ENCODE data around the gene NAIF1.

Gene NAIF1

DNA sequence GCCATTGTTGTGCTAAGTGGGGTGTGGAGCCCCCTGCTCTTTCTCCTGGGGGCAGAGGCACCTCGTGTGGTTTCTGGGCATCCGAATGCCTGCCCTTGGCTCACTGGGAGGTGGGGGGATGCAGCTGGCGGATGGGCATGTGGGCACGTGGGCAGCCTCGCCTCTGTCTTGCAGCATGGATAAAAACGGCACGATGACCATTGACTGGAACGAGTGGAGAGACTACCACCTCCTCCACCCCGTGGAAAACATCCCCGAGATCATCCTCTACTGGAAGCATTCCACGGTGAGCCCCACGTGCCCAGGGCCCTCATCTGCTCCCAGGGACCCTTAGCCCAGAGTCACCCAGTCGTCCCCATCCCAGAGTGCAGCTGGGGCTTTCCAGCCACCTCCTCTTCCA, 35.1 kb upstream of the NAIF1 start:
- DNase-seq, result no peak

GRCh38 chr9:128101690-128102089, 34.6 kb upstream of the NAIF1 start:
- DNase-seq, result no peak

DNA sequence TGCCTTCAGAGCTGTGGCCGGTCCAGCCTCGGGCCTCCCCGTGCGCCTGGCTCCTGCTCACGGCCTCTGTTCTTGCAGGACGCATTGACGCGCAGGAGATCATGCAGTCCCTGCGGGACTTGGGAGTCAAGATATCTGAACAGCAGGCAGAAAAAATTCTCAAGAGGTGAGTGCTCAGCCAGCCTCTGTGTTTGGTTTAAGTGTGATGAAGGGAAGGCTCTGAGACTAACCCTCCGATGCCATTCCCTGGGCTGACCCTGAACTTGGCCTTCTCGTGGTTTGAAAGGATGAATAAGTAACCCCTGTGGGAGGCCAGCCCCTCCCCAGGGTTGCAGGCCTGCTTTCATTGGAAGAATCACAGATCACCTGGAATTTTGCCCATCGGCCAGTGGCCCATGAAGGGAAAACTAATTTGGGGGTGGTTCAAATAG, 34.1 kb upstream of the NAIF1 start:
- no peak for DNase-seq

DNA sequence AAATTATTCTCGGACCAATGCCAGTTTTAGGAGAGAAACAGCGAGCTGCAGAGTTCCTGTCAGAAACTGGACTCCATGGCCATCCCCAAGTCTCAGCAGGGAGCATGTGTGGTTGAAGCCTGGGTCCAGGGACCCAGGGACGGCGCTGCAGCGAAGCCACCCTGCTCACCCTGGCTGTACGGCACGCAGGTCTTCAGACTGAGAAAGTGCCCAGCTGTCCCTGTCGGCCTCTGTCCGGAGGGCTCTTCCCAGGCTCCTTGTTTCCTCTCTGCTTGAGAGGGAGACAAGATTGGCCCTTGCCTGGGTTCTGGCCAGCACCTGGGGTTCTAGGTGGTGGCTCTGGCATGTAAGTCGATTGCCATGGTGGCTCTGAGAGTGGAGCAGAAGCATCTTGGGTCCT, 33.5 kb upstream of the NAIF1 start:
- no peak for DNase-seq

DNA sequence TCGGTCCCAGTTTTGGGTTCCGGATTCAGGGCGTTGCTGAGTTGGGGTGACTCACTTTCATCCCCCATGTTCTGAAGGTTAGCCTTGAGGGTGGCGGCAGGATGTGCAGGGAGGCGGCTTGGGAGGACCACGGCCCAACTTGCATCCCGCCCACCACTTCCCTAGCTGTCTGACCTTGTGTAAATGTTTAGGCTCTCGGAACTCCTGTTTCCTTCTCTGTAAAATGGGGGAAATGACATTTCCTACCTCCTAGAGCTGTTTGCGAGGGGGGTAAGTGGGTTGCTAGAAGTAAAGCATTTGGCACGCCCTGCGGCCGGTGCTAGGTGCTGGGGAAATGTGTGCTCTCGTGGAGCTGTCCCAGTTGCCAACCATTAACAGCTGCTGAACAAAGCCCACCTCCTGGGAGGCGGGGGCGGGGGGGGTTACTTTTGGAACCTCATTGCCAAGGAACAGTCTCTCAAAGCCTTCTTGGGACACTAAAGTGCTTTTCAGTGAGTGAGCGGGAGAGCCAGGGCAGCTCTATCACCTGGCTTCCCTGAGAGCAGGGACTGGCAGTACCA, 32.9 kb upstream of the NAIF1 start:
- no peak for DNase-seq

- peak; percentile 44 for DNase-seq
Measured at GRCh38 chr9:128099231-128099931, 32.3 kb upstream of the NAIF1 start.

- DNase-seq, result peak; percentile 95
Measured at GRCh38 chr9:128098297-128099230, 31.4 kb upstream of the NAIF1 start.

GRCh38 chr9:128097543-128098296, 30.6 kb upstream of the NAIF1 start:
- DNase-seq, result no peak

DNA sequence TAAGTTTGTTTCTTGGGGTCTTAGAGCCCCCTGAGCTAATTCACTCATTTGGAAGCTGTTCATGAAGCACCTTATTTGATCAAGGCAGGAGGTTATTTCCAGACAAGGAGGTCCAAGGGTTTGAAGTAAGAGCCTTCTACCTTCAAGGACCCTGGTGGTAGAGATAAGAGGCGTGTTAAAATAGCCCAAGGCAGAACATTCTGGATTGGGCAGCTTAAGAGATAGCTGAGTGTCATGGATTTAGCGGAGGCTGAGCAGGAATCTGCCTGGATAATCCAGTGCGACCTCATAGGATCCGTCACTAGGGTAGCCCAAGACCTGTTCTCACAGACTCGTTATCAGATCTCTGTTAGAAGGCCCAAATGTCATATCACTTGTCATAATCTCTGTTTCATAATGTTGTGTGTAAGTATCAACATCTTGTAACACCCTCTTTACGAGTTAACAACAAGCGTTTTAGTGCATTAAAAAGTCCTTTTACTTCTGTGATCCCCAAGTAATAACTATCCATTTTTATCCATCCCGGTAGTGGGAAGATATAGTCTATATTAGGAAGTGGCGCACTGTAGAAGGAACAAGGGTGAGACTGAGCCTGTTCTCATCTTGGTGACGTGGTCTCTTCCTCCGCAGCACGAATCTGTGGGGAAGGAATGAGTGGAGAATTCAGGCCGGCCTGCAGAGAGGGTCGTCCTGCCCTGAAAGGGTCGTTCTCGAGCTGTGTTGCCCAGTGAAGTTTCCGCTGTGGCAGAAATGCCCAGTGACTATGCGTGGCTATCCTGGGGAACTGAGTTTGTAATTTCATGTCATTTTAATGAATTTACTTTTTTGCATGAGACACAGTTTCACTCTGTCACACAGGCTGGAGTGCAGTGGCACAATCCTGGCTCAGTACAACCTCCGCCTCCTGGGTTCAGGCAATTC, 29.8 kb upstream of the NAIF1 start:
- peak; percentile 77 for DNase-seq

- DNase-seq, result peak; percentile 62
Measured at GRCh38 chr9:128094950-128095544, 27.9 kb upstream of the NAIF1 start.

- peak; percentile 84 for DNase-seq
Measured at GRCh38 chr9:128094166-128094949, 27.2 kb upstream of the NAIF1 start.

DNA sequence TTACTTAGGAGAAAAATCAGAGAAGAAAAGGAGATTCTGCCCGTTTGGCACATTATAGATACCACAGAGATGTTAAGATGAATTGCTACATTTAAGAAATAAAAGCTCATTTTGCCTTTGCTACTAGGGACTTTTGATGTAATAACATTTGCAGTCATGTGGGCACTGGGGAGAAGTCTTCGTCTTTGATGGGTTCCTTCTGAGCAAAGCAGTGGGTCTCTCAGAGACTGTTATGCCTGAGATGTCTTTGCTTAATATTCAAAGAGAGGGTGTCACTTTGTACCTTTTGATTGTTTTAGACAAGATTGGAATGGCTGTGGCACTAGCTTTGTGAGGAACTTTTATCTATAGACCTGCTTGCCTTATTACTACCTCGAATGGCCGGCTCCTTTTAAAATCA, 25.9 kb upstream of the NAIF1 start:
- no peak for DNase-seq

DNA sequence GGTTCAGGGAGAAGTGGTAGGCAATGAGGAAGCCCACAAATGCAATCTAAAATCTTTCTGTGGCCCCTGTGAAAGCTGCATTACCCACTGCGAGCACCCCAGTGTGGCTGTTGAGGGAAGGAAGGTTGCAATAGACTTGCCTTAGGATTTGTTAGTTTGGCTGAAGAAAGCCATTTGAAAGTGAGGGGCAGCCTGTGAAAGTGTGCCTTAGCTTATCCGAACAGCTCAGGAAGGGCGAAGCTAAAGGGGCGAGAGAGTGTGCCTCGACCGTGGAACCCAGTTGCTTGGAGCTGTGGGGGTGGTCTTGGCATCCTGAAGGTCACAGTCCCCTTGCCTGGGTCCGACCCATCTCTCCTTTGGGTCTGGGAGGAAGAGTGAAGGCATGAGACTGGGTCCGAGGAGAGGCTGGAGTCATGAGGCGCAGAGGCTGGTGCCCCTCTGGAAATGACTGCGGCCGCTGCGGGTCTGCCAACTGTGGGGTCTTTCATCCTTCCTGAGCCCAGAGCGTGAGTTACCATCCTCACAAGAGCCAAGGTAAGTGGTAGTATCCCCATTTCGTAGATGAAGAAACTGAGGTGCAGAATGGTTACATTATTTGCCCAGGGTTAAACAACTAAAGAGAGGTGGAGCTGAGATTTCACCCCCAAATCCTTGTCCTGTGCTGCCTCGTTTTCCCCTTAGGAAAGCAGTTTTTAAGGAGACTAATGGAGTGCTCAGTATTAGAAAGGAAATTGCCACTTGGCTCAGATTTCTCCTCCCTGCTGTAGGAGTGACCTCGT, 25.3 kb upstream of the NAIF1 start:
- DNase-seq, result no peak

- no peak for DNase-seq
Measured at GRCh38 chr9:128091571-128091970, 24.5 kb upstream of the NAIF1 start.

DNA sequence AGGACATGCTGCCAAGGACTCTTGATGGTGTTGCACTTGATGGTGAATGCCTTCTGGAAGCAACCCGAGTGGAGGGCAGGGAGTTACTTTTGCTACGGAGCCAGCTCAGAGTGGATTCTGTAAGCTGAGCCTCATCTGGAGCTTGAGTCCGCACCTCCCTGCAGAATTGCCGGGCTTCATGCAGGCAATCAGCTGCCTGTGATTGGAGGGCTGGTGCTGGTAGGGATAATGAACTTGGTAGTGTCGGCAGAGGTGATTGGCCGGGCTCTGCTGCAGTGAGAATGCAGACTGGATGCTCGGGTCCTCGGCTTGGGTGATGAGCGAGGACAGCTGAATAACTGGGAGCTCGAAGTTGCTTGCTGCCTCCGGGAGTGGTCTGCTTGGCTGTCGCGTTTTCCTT, 24.0 kb upstream of the NAIF1 start:
- DNase-seq, result peak; percentile 94

GRCh38 chr9:128089299-128089698, 22.2 kb upstream of the NAIF1 start:
- no peak for DNase-seq

DNA sequence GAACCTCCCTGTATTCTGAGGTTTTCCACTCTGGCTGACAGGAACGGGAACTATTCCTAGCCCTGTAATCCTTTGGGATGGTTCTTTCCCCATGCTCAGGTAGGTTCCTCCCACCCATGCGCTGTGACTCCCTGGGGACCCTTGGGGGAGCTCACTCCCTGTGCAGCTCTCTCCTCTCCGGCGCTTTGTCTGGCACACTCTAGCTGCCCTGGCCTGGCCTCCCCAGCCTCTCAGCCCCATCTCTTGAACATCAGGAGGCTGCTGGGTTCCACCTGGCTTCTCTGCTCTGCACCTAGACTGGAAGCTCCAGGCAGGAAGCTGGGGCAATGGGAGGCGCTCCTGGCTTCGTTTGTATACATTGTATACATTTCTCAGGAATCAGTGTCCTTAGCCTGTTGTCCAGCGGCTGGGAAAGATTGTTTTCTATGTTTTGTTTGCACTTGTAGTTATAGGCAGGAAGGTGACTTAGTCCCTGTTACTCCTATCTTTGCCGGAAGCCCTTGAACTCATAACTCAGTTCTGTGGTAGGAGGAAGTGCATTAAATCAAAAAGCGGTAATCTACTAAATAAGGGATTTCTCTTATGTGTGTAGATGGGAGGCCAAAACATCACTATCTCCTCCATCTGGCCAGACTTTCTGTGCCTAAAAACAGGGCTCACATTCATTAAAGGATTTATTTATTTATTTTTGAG, 21.3 kb upstream of the NAIF1 start:
- peak; percentile 47 for DNase-seq

DNA sequence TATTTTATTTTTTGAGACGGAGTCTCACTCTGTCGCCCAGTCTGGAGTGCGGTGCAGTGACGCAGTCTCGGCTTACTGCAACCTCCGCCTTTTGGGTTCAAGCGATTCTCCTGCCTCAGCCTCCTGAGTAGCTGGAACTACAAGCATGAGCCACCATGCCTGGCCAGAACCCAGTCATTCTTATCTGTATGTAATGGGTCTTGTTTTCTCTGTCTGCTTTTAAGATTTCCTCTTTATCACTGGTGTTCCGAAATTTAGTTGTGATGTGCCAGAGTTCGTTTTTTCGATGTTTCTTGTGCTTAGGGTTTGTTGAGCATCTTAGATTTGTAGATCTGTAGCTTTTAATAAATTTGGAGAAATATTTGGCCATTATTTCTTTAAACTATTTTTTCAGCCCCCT, 20.1 kb upstream of the NAIF1 start:
- DNase-seq, result no peak

GRCh38 chr9:128085943-128086342, 18.8 kb upstream of the NAIF1 start:
- no peak for DNase-seq
